ENCODE measurements around the gene KCNK4. TPM values are rescaled to one million over a fixed set of nuclear protein-coding genes. Genes with fewer than 3 reads are reported as not detected.

The KCNK4 gene
- total RNA-seq, 1 experiment from 2014 or later = 1.1 TPM

GRCh38 chr11:64275841-64276240 lies 15.3 kb upstream of the KCNK4 start:
- POLR2A ChIA-PET = interaction anchor here (1.0 kb wide), 1 partner anchor 9 kb away, joined by 3 read pairs; the partner anchor contains the start of gene BAD
- BruUV-seq (replicated peaks) = no TSS peak

GRCh38 chr11:64276653-64277431 lies 14.3 kb upstream of the KCNK4 start:
- POLR2A ChIA-PET = interaction anchor here (0.5 to 0.6 kb wide), 2 partner anchors 13 to 21 kb away, joined by 3 to 8 read pairs; no protein-coding TSS in a partner anchor
- CTCF ChIA-PET = no interaction called here
- ATAC-seq (peak; percentile 16; the same call in 1 of the 2 replicates), DNase-seq (ENCODE audit: low read depth, low spot score) (no peak)
- H3K27ac ChIP-seq (ENCODE audit: low read length) = no peak overlapping the region
- TF ChIP-seq CTCF (IDR thresholded peaks at IDR 0.05) (no peak), SIN3A (IDR thresholded peaks at IDR 0.05; ENCODE audit: borderline replicate concordance, insufficient read depth, low read depth, low read length) (no peak), REST (IDR thresholded peaks at IDR 0.05; ENCODE audit: insufficient read depth in 1 of 2, low read depth in 2 of 2, low read length in 1 of 2) (no peak), POLR2AphosphoS5 (IDR thresholded peaks at IDR 0.05; ENCODE audit: low read depth, low read length) (no peak), TCF7L2 (IDR thresholded peaks at IDR 0.05; ENCODE audit: low read depth, low read length) (no peak)
- no peaks in the 10 kb centered on the region for H3K9me3 ChIP-seq (ENCODE audit: control insufficient read depth, insufficient read depth, low read depth, low read length)
- H3K27me3 ChIP-seq (ENCODE audit: control insufficient read depth, insufficient read depth, low read length) = no peaks in the 10 kb centered on the region
- no peaks in the 10 kb centered on the region for H3K4me1 ChIP-seq (ENCODE audit: control insufficient read depth, insufficient read depth, low read length)
- intact Hi-C loops (cut with micrococcal nuclease; ENCODE audit: unreplicated experiment) (no loop called here), in situ Hi-C loops (cut with HindIII; ENCODE audit: low pct_unique_long_range_greater_than_20kb, low sequenced_read_pairs) (no loop called here)
- no peak overlapping the region for H3K4me3 ChIP-seq (ENCODE audit: low read depth in 2 of 2, low read length in 2 of 2)
- H3K36me3 ChIP-seq (ENCODE audit: control insufficient read depth, insufficient read depth, low read length) = no peaks in the 10 kb centered on the region
- no TSS peak for BruUV-seq (replicated peaks)

More at GRCh38 chr11:64275841-64276240, 15.3 kb upstream of the KCNK4 start:
- CTCF ChIA-PET = no interaction called here
- H3K4me3 ChIP-seq (ENCODE audit: low read depth in 2 of 2, low read length in 2 of 2) = no peak overlapping the region
- in situ Hi-C loops (cut with HindIII; ENCODE audit: low pct_unique_long_range_greater_than_20kb, low sequenced_read_pairs) (no loop called here), intact Hi-C loops (cut with micrococcal nuclease; ENCODE audit: unreplicated experiment) (no loop called here)
- DNase-seq (ENCODE audit: low read depth, low spot score) (no peak), ATAC-seq (no peak)
- TF ChIP-seq TCF7L2 (IDR thresholded peaks at IDR 0.05; ENCODE audit: low read depth, low read length) (no peak), CTCF (IDR thresholded peaks at IDR 0.05) (no peak), REST (IDR thresholded peaks at IDR 0.05; ENCODE audit: insufficient read depth in 1 of 2, low read depth in 2 of 2, low read length in 1 of 2) (no peak), SIN3A (IDR thresholded peaks at IDR 0.05; ENCODE audit: borderline replicate concordance, insufficient read depth, low read depth, low read length) (no peak), POLR2AphosphoS5 (IDR thresholded peaks at IDR 0.05; ENCODE audit: low read depth, low read length) (no peak)
- no peaks in the 10 kb centered on the region for H3K4me1 ChIP-seq (ENCODE audit: control insufficient read depth, insufficient read depth, low read length)
- H3K36me3 ChIP-seq (ENCODE audit: control insufficient read depth, insufficient read depth, low read length) = no peaks in the 10 kb centered on the region
- no peak overlapping the region for H3K27ac ChIP-seq (ENCODE audit: low read length)
- no peaks in the 10 kb centered on the region for H3K27me3 ChIP-seq (ENCODE audit: control insufficient read depth, insufficient read depth, low read length)
- no peaks in the 10 kb centered on the region for H3K9me3 ChIP-seq (ENCODE audit: control insufficient read depth, insufficient read depth, low read depth, low read length)
